GM19467 (cell line): ENCODE results near the gene MOBP.
"Not testable (repeated sequence)": the region's sequence is repeated elsewhere in the genome, so short reads cannot be mapped to it uniquely, and the experiment has no call there.

Experiments used
- ATAC-seq: cut with Tn5 transposase; IDR thresholded peaks from one replicate; pipeline ENCODE4 v1.9.1; 2021; ENCODE audit warnings: mild to moderate bottlenecking, moderate library complexity; ENCODE audit not compliant: unreplicated experiment

The MOBP gene

GRCh38 chr3:39467394-39468107 is at the start of gene MOBP:
Gene MOBP (plus strand): TSS chr3:39467680. CDS start chr3:39502070, 34,390 bp downstream.
- ATAC-seq: no peak

- ATAC-seq: not testable (repeated sequence)
Measured at GRCh38 chr3:39418556-39419225, 48.8 kb upstream of the MOBP start.

DNA sequence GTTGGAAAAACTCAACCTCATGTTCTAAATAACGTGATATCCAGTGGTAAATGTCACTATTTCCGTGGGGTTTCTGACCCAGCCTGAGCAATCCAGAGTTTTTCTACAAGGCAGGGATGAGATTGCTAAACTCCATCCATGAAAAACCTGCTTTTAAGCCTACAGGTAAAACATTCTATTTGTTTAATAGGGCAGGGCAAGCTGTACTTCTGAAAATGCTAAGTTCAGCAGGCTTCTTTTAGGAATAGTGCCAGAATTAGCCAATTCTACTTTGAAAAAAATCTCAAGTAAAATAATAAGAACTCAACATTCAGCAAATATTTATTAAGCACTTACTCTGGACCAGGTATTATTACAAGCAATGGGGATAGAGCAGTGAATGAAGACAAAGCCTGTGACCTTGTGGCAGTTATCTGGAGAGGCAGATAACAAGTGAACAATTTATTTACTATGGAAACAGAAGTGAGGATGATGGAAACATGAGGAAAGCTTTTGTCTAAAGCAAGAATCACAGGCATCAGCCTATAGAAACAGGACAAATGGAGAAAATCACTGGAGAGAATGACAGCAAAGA is 47.7 kb upstream of the MOBP start:
- ATAC-seq: no peak

- no peak for ATAC-seq
Measured at GRCh38 chr3:39420543-39420942, 46.9 kb upstream of the MOBP start.

- no peak for ATAC-seq
Measured at GRCh38 chr3:39423436-39423970, 44.0 kb upstream of the MOBP start.

DNA sequence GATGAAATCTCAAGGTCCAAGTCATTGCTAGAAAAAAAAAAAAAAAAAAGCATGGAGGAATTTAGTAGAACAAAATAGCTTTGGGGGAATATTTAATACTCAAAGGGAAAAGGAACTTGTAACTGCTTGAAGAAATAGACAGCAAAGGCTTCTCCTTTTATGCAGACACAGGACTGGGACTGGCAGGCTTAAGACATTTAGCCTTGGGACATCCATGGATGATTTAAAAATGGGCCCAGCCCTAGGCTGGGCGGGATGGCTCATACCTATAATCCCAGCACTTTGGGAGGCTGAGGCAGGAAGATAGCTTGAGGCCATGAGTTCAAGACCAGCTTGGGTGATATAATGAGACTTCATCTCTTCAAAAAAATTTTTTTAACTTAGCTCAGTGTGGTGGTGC is 41.2 kb upstream of the MOBP start:
- no peak for ATAC-seq

DNA sequence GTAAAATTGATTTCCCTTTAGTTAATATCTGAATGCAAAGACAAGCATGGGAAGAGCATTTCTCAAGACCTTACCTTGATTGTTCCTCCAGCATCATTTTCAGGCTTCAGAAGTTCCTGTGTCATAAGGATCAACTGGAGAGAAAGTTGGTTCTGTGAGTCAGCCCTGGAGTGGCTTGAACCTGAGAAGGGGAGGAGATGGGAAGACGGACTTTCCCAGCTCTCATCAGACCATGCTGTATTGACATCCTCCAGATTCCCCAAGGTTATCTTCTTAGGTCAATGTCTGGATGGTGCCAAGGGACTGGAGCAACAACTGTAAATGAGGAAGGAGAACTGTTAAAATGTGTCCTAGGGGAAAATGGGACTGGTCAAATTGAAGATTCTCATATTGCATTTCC is 40.0 kb upstream of the MOBP start:
- no peak for ATAC-seq

GRCh38 chr3:39428745-39429201 is 38.7 kb upstream of the MOBP start:
- no peak for ATAC-seq

DNA sequence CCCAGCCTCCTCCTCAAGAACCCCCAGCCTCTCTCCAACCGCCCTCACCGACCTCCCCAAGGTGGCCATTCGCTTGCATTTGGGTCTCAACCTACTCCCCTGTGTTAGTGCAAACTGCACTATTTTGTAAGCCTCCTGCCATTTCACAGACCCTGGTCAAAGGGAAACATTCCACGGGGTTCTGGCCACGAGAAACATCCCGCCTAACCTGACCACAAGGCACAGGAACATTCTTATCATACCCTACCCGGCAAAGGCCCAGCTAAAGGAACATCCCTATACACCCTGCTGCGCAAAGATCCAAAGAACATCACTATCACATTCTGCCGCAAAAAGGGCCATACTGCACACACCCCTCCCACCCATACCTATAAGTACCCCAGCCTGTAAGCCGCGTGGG is 38.0 kb upstream of the MOBP start:
- ATAC-seq: no peak

- no peak for ATAC-seq
Measured at GRCh38 chr3:39432342-39432741, 35.1 kb upstream of the MOBP start.

DNA sequence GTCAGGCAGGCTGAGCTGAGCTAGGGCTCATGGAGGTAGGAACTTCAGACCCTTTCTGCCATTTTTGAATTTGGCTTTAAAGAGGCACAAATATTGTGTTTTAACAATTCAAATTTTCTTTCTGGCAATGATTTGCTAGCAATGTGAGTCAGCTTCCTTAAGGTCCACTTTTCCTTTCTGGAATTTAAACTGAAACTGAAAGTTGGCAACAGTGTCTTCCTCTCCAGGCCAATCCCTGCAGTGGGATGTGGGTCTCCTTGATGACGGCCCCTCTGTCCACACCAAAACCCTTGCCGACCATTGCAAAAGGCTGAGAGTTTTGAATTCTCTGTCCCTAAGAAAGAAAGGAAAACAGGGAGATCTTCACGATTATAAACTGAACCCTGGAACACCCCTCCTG is 33.8 kb upstream of the MOBP start:
- no peak for ATAC-seq

DNA sequence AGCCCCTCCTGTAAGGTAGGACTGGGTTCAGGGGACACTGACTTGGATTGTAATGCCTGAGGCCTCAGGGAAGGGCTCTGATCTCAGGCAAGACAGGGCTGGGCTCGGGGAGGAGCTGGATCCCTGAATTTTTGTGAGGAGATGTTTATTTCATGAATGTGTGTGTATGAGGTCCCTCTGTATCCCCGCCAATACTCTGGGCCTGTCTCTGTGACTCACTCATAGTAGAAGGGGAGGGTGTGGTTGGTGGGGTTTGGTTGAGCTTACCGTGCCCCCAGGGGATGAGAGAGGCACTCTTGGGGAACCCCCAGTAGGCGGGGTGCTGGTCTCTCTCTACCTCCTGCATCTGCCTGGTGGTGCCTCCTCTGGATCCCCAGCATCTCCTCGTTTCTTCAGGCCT is 32.9 kb upstream of the MOBP start:
- ATAC-seq: no peak

- no peak for ATAC-seq
Measured at GRCh38 chr3:39435006-39435748, 32.3 kb upstream of the MOBP start.

- ATAC-seq: no peak
Measured at GRCh38 chr3:39438880-39439279, 28.6 kb upstream of the MOBP start.

DNA sequence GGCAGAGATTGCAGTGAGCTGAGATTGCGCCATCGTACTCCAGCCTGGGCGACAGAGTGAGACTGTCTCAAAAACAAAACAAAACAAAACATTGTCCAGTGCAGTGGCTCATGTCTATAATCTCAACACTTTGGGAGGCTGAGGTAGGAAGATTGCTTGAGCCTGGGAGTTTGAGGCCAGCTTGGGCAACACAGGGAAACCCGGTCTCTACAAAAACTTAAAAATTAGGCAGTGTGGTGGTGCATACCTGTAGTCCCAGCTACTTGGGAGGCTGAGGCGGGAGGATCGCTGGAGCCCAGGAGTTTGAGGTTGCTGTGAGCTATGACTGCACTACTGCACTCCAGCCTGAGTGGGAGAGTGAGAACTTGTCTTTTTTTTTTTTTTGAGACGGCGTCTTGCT is 27.2 kb upstream of the MOBP start:
- no peak for ATAC-seq

- no peak for ATAC-seq
Measured at GRCh38 chr3:39443530-39443929, 23.9 kb upstream of the MOBP start.

DNA sequence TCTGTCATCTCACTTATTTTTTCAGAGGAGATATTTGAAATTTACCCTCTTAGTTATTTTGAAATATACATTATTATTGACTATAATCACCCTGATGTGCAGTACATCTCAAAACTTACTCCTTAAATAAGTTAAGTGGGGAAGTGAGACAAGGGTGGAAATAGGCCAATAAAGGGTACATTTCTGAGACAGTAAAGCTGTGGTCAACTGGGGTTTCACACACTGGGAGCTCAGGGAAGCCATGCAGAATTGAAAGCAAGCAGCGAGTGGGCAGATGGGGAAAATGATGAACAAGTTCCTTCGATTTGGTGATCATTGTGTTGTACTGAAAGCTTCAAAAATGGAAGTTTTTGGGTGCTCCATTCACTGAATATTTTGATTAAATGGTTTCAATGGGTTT is 21.6 kb upstream of the MOBP start:
- ATAC-seq: no peak

DNA sequence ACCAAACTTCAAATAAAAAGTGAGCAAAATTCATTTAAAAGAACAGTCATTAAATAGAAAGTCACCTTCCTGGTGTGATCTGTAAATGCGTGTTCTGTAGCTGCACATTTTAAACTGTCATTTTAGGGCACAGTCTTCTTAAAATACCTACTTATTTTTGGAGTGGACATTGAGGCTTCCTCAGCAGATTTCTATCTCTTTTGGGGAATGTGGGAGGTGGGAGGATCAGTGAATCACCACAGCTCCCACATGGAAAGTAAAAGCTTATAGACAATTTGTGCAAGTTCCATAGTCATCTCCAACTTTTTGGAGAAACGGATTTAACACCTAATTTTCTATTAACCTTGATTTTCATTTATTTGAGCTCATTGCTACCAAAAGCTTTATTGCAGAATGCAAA is 21.0 kb upstream of the MOBP start:
- ATAC-seq: no peak

DNA sequence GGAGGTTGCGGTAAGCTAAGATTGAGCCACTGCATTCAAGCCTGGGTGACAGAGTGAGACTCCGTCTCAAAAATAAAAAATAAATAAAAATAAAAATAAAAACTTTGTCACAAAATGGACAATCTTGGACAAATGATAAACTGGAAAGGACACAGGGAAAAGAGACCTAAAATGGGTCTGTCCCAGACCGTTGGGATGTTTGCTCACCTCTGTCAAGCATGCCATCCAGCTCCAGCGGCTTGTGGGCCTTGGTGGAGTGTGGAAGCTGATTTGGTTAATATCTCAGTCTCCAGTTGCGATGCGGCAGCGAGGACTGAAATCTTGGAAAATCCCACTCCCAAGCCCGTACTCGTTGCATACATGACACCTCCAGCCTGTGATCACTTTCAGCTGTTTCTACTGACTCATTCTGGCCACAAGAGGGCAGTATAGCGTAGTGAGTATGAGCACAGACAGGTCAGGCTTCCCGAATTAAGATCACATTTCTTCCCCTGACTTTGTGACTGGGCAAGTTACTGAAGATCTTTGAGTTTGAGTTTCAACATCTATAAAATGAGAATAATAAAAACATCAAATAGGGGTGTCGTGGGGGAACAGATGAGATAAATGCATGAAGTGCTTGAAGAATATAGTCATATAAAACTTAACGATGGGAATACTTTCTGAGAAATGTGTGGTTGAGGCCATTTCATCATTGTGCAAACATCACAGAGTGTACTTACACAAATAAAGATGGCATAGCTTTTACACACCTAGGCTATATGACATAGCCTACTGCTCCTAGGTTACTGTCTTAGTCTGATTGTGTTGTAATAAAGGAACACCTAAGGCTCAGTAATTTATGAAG is 19.6 kb upstream of the MOBP start:
- ATAC-seq: peak; percentile 80

GRCh38 chr3:39448506-39449233 is 18.8 kb upstream of the MOBP start:
- no peak for ATAC-seq
